ENCODE measurements around the gene FNDC3A. TPM values are rescaled to one million over a fixed set of nuclear protein-coding genes. Genes with fewer than 3 reads are reported as not detected.
"Not testable (repeated sequence)": the region's sequence is repeated elsewhere in the genome, so short reads cannot be mapped to it uniquely, and the experiment has no call there.

FNDC3A gene
- total RNA-seq, 3 donors from 2014 or later (not counting 1 experiment from before 2014, with no cell fraction given) = 38.3 to 46.0 (median 41.5) TPM

GRCh38 chr13:49058761-49059160 lies 83.0 kb downstream of the FNDC3A start:
- no peak for TF ChIP-seq CTCF (IDR thresholded peaks at IDR 0.05)
- no peaks in the 10 kb centered on the region for H3K4me1 ChIP-seq (ENCODE audit: control insufficient read depth, insufficient read depth, low read length)
- H3K36me3 Mint-ChIP-seq = no peaks in the 10 kb centered on the region
- H3K4me1 Mint-ChIP-seq = peaks cover 11 to 17% of the 10 kb centered on the region in 2 donors
- no peaks in the 10 kb centered on the region for H3K27me3 ChIP-seq (ENCODE audit: control insufficient read depth, insufficient read depth, low read length)
- H3K9me3 ChIP-seq (ENCODE audit: control insufficient read depth, insufficient read depth, low read length) = no peaks in the 10 kb centered on the region
- no peak overlapping the region for H3K4me3 Mint-ChIP-seq
- ATAC-seq (no peak), DNase-seq (no peak)
- H3K27ac Mint-ChIP-seq = no peak overlapping the region
- no peak overlapping the region for H3K27ac ChIP-seq (ENCODE audit: low read length)
- H3K4me3 ChIP-seq (ENCODE audit: low read length) = no peak overlapping the region
- intact Hi-C loops (cut with micrococcal nuclease) = no loop called here
- H3K27me3 Mint-ChIP-seq (ENCODE audit: low read depth in 2 of 2) = no peaks in the 10 kb centered on the region
- no peaks in the 10 kb centered on the region for H3K36me3 ChIP-seq (ENCODE audit: control insufficient read depth, insufficient read depth, low read length)
- no peaks in the 10 kb centered on the region for H3K9me3 Mint-ChIP-seq

- H3K36me3 ChIP-seq (ENCODE audit: control insufficient read depth, insufficient read depth, low read length) = no peaks in the 10 kb centered on the region
- no peak for TF ChIP-seq CTCF (IDR thresholded peaks at IDR 0.05)
- Mint-ChIP-seq H3K27me3 (ENCODE audit: low read depth in 2 of 2) (no peaks in the 10 kb centered on the region), H3K4me3 (no peak overlapping the region), H3K27ac (no peak overlapping the region), H3K4me1 (peaks cover 19 to 28% of the 10 kb centered on the region in 2 donors), H3K9me3 (no peaks in the 10 kb centered on the region), H3K36me3 (no peaks in the 10 kb centered on the region)
- intact Hi-C loops (cut with micrococcal nuclease) = no loop called here
- H3K4me1 ChIP-seq (ENCODE audit: control insufficient read depth, insufficient read depth, low read length) = no peaks in the 10 kb centered on the region
- no peak overlapping the region for H3K4me3 ChIP-seq (ENCODE audit: low read length)
- no peaks in the 10 kb centered on the region for H3K27me3 ChIP-seq (ENCODE audit: control insufficient read depth, insufficient read depth, low read length)
- no peak overlapping the region for H3K27ac ChIP-seq (ENCODE audit: low read length)
- DNase-seq (no peak), ATAC-seq (no peak)
- H3K9me3 ChIP-seq (ENCODE audit: control insufficient read depth, insufficient read depth, low read length) = no peaks in the 10 kb centered on the region
- 95% methylated on average over 3 of the region's 3 CpGs for WGBS (ENCODE audit: insufficient coverage)
These were observed 85.1 kb downstream of the FNDC3A start for GRCh38 chr13:49060678-49061387.

GRCh38 chr13:49061388-49061752 lies 85.7 kb downstream of the FNDC3A start:
- H3K27ac Mint-ChIP-seq; intact Hi-C loops (cut with micrococcal nuclease); H3K27me3 Mint-ChIP-seq (ENCODE audit: low read depth in 2 of 2); H3K9me3 ChIP-seq (ENCODE audit: control insufficient read depth, insufficient read depth, low read length); DNase-seq; H3K4me3 ChIP-seq (ENCODE audit: low read length); H3K36me3 Mint-ChIP-seq; H3K27ac ChIP-seq (ENCODE audit: low read length); H3K4me1 ChIP-seq (ENCODE audit: control insufficient read depth, insufficient read depth, low read length); ATAC-seq; H3K27me3 ChIP-seq (ENCODE audit: control insufficient read depth, insufficient read depth, low read length); H3K9me3 Mint-ChIP-seq; H3K36me3 ChIP-seq (ENCODE audit: control insufficient read depth, insufficient read depth, low read length); H3K4me3 Mint-ChIP-seq: not testable (repeated sequence)
- H3K4me1 Mint-ChIP-seq = peaks cover 19 to 28% of the 10 kb centered on the region in 2 donors

GRCh38 chr13:49062297-49062896 lies 86.7 kb downstream of the FNDC3A start:
- no peak for TF ChIP-seq CTCF (IDR thresholded peaks at IDR 0.05)
- H3K27me3 ChIP-seq (ENCODE audit: control insufficient read depth, insufficient read depth, low read length) = no peaks in the 10 kb centered on the region
- no peaks in the 10 kb centered on the region for H3K27me3 Mint-ChIP-seq (ENCODE audit: low read depth in 2 of 2)
- peaks cover 19 to 28% of the 10 kb centered on the region in 2 donors for H3K4me1 Mint-ChIP-seq
- H3K9me3 ChIP-seq (ENCODE audit: control insufficient read depth, insufficient read depth, low read length) = no peaks in the 10 kb centered on the region
- H3K36me3 ChIP-seq (ENCODE audit: control insufficient read depth, insufficient read depth, low read length) = no peaks in the 10 kb centered on the region
- DNase-seq (no peak), ATAC-seq (no peak)
- no peak overlapping the region for H3K4me3 Mint-ChIP-seq
- intact Hi-C loops (cut with micrococcal nuclease) = no loop called here
- H3K27ac Mint-ChIP-seq = peak overlapping the region in 1 of 2 donors; percentile 2
- no peaks in the 10 kb centered on the region for H3K4me1 ChIP-seq (ENCODE audit: control insufficient read depth, insufficient read depth, low read length)
- no peaks in the 10 kb centered on the region for H3K9me3 Mint-ChIP-seq
- no peak overlapping the region for H3K4me3 ChIP-seq (ENCODE audit: low read length)
- 31% methylated on average over 1 of the region's 3 CpGs for WGBS (ENCODE audit: insufficient coverage)
- no peak overlapping the region for H3K27ac ChIP-seq (ENCODE audit: low read length)
- H3K36me3 Mint-ChIP-seq = no peaks in the 10 kb centered on the region

All from natural killer cell (primary cell).